ENCODE data around the gene FGD6. TPM values are rescaled to one million over a fixed set of nuclear protein-coding genes. Genes with fewer than 3 reads are reported as not detected.

Gene FGD6
- total and polyA plus RNA-seq, 2 experiments from 2014 or later = 12.9 to 32.4 TPM

GRCh38 chr12:95060951-95061350, 156.3 kb downstream of the FGD6 start:
- TF ChIP-seq CREB1 (CRISPR knock-in tag; IDR thresholded peaks at IDR 0.05; ENCODE audit: low read depth) (no peak), ZNF462 (CRISPR knock-in tag; IDR thresholded peaks at IDR 0.05) (no peak), POLR2AphosphoS5 (IDR thresholded peaks at IDR 0.05; ENCODE audit: low read depth) (no peak), ZNF114 (CRISPR knock-in tag; IDR thresholded peaks at IDR 0.05) (no peak), ETS1 (IDR thresholded peaks at IDR 0.05) (no peak), CTCF (conservative IDR thresholded peaks at IDR 0.05; ENCODE audit: low read depth in 2 of 2) (no peak), REST (IDR thresholded peaks at IDR 0.05; ENCODE audit: unreplicated experiment) (no peak), EZH2 (IDR thresholded peaks at IDR 0.05; ENCODE audit: low read depth, unreplicated experiment) (no peak), STAT1 (IDR thresholded peaks at IDR 0.05; ENCODE audit: unreplicated experiment) (no peak)
- Histone ChIP-seq H3K4me3 (no peak overlapping the region), H3K4me2 (no peak overlapping the region), H3K4me1 (ENCODE audit: insufficient read depth) (no peaks in the 10 kb centered on the region), H3K36me3 (ENCODE audit: insufficient read depth) (peaks cover 67% of the 10 kb centered on the region), H4K20me1 (replicated peaks; ENCODE audit: insufficient read depth) (no peaks in the 10 kb centered on the region), H3K27ac (ENCODE audit: low read depth) (no peak overlapping the region), H3F3A (replicated peaks; ENCODE audit: low read depth) (no peaks in the 10 kb centered on the region), H3K27me3 (ENCODE audit: insufficient read depth) (no peaks in the 10 kb centered on the region), H3K9me2 (ENCODE audit: insufficient read depth) (no peaks in the 10 kb centered on the region), H3K79me2 (replicated peaks; ENCODE audit: insufficient read depth) (peaks cover 11% of the 10 kb centered on the region; the same call in 1 of the 2 replicates), H2AFZ (no peak overlapping the region)
- Mint-ChIP-seq H3K4me3 (no peak overlapping the region), H3K36me3 (ENCODE audit: low read depth) (peaks cover 59% of the 10 kb centered on the region), H3K9me3 (no peaks in the 10 kb centered on the region), H3K27me3 (ENCODE audit: insufficient read depth, low read depth, poor library complexity) (no peaks in the 10 kb centered on the region), H3K4me1 (no peaks in the 10 kb centered on the region), H3K27ac (no peak overlapping the region)
- ATAC-seq = no peak
- no peak for DNase-seq (ENCODE audit: low spot score)
